ENCODE results near the gene TMEM147.

DNA sequence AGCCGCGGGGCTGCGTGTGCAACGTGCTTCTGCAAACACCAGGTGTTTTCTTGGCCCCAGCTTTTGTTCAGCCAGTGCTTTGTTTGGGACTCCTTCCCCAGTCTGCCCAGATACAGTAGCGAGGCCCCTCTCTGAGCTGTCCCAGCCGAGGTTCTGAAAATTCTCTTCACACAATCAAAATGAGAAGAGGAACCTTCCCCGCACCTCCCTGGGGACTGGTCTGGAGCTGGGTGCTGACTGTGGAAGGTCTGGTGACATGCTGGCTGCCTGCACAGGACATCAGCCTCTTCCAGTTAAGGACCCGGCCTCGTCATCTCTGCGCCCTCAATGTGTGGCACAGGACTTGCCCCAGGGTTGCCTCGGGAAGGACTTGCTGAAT lies 13.8 kb downstream of the TMEM147 start:
- no peak for TF ChIP-seq POLR2AphosphoS5 (IDR thresholded peaks at IDR 0.05; ENCODE audit: low read depth, low read length)
- TF ChIP-seq, protein P1, sequence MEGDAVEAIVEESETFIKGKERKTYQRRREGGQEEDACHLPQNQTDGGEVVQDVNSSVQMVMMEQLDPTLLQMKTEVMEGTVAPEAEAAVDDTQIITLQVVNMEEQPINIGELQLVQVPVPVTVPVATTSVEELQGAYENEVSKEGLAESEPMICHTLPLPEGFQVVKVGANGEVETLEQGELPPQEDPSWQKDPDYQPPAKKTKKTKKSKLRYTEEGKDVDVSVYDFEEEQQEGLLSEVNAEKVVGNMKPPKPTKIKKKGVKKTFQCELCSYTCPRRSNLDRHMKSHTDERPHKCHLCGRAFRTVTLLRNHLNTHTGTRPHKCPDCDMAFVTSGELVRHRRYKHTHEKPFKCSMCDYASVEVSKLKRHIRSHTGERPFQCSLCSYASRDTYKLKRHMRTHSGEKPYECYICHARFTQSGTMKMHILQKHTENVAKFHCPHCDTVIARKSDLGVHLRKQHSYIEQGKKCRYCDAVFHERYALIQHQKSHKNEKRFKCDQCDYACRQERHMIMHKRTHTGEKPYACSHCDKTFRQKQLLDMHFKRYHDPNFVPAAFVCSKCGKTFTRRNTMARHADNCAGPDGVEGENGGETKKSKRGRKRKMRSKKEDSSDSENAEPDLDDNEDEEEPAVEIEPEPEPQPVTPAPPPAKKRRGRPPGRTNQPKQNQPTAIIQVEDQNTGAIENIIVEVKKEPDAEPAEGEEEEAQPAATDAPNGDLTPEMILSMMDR (IDR thresholded peaks at IDR 0.05), result no peak
- TF ChIP-seq, protein P2, sequence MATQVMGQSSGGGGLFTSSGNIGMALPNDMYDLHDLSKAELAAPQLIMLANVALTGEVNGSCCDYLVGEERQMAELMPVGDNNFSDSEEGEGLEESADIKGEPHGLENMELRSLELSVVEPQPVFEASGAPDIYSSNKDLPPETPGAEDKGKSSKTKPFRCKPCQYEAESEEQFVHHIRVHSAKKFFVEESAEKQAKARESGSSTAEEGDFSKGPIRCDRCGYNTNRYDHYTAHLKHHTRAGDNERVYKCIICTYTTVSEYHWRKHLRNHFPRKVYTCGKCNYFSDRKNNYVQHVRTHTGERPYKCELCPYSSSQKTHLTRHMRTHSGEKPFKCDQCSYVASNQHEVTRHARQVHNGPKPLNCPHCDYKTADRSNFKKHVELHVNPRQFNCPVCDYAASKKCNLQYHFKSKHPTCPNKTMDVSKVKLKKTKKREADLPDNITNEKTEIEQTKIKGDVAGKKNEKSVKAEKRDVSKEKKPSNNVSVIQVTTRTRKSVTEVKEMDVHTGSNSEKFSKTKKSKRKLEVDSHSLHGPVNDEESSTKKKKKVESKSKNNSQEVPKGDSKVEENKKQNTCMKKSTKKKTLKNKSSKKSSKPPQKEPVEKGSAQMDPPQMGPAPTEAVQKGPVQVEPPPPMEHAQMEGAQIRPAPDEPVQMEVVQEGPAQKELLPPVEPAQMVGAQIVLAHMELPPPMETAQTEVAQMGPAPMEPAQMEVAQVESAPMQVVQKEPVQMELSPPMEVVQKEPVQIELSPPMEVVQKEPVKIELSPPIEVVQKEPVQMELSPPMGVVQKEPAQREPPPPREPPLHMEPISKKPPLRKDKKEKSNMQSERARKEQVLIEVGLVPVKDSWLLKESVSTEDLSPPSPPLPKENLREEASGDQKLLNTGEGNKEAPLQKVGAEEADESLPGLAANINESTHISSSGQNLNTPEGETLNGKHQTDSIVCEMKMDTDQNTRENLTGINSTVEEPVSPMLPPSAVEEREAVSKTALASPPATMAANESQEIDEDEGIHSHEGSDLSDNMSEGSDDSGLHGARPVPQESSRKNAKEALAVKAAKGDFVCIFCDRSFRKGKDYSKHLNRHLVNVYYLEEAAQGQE (IDR thresholded peaks at IDR 0.05; ENCODE audit: insufficient read depth in 1 of 2, low read depth in 2 of 2, low read length in 1 of 2), result no peak
- no peak for TF ChIP-seq SIN3A (IDR thresholded peaks at IDR 0.05; ENCODE audit: borderline replicate concordance, insufficient read depth, low read depth, low read length)

Data from Panc1 (cell line).